Smooth muscle cell (in vitro differentiated cells): ENCODE results near the gene ACSM6. TPM values are rescaled to one million over a fixed set of nuclear protein-coding genes. Genes with fewer than 3 reads are reported as not detected.

ENCODE experiments used
- DNase-seq: peaks from one replicate; lab custom pipeline; 2025; ENCODE audit not compliant: unreplicated experiment; lab: John Stamatoyannopoulos, UW
- H2AFZ ChIP-seq: fragments of 200-600 bp; sonication (generic); 2 replicates; pipeline ENCODE4 v1.6.0; 2016; ENCODE audit warnings: antibody characterized with exemption, low read depth, mild to moderate bottlenecking
- H3F3A ChIP-seq: fragments of 200-600 bp; sonication (generic); 2 replicates; pipeline ENCODE4 v1.6.0; 2017; ENCODE audit warnings: antibody characterized with exemption, low read depth
- H3K27ac ChIP-seq: fragments of 200-600 bp; sonication (generic); 2 replicates; pipeline ENCODE4 v1.5.1; 2016; ENCODE audit warnings: low read depth, mild to moderate bottlenecking
- H3K27me3 ChIP-seq: fragments of 200-600 bp; sonication (generic); 2 replicates; pipeline ENCODE4 v1.6.1; 2016; ENCODE audit warnings: low read depth, mild to moderate bottlenecking
- H3K36me3 ChIP-seq: fragments of 200-600 bp; sonication (generic); 2 replicates; pipeline ENCODE4 v1.5.1; 2016; ENCODE audit warnings: low read depth
- H3K4me1 ChIP-seq: fragments of 200-600 bp; sonication (generic); 2 replicates; pipeline ENCODE4 v1.5.1; 2016; ENCODE audit warnings: low read depth
- H3K4me2 ChIP-seq: fragments of 200-600 bp; sonication (generic); 2 replicates; pipeline ENCODE4 v1.6.0; 2016; ENCODE audit warnings: mild to moderate bottlenecking
- H3K4me3 ChIP-seq: fragments of 200-600 bp; sonication (generic); 2 replicates; pipeline ENCODE4 v1.5.1; 2016; ENCODE audit warnings: mild to moderate bottlenecking
- H3K79me2 ChIP-seq: fragments of 200-600 bp; sonication (generic); 2 replicates; pipeline ENCODE4 v1.6.0; 2016; ENCODE audit warnings: low read depth, mild to moderate bottlenecking
- H3K9ac ChIP-seq: fragments of 200-600 bp; sonication (generic); 2 replicates; pipeline ENCODE4 v1.6.0; 2016; ENCODE audit warnings: low read depth
- H3K9me3 ChIP-seq: fragments of 200-600 bp; sonication (generic); replicated peaks from 2 replicates; pipeline ENCODE4 v1.5.1; 2016; ENCODE audit warnings: low read depth
- H4K20me1 ChIP-seq: fragments of 200-600 bp; sonication (generic); 2 replicates; pipeline ENCODE4 v1.6.0; 2016; ENCODE audit warnings: low read depth
- WGBS: methylation state at CpG from one replicate; pipeline ENCODE4 v1.1.7; 2016; ENCODE audit warnings: low lambda C conversion rate; 5-methylcytosine and 5-hydroxymethylcytosine counted together
- polyA plus RNA-seq: library from polyadenylated mRNA; unstranded; fragments of >200 nt; fragmentation: Nextera tagmentation; extraction: Ambion mirVana; gene quantifications from 2 replicates; pipeline ENCODE4 v1.2.1, GENCODE V29; 2016
- total RNA-seq: library from RNA; depleted of rRNA; stranded (reverse); fragments of >200 nt; gene quantifications from 2 replicates; pipeline ENCODE4 v1.2.3, GENCODE V29; 2014
- TF ChIP-seq, protein P1 (sequence below): fragments of 200-600 bp; sonication (generic); IDR thresholded peaks from 2 replicates; pipeline ENCODE4 v1.5.1; 2017; ENCODE audit warnings: borderline replicate concordance, mild to moderate bottlenecking, antibody characterized with exemption; ENCODE audit not compliant: insufficient read depth, poor library complexity, severe bottlenecking

ACSM6 gene
- total and polyA plus RNA-seq, 2 experiments from 2014 or later, result not detected

DNA sequence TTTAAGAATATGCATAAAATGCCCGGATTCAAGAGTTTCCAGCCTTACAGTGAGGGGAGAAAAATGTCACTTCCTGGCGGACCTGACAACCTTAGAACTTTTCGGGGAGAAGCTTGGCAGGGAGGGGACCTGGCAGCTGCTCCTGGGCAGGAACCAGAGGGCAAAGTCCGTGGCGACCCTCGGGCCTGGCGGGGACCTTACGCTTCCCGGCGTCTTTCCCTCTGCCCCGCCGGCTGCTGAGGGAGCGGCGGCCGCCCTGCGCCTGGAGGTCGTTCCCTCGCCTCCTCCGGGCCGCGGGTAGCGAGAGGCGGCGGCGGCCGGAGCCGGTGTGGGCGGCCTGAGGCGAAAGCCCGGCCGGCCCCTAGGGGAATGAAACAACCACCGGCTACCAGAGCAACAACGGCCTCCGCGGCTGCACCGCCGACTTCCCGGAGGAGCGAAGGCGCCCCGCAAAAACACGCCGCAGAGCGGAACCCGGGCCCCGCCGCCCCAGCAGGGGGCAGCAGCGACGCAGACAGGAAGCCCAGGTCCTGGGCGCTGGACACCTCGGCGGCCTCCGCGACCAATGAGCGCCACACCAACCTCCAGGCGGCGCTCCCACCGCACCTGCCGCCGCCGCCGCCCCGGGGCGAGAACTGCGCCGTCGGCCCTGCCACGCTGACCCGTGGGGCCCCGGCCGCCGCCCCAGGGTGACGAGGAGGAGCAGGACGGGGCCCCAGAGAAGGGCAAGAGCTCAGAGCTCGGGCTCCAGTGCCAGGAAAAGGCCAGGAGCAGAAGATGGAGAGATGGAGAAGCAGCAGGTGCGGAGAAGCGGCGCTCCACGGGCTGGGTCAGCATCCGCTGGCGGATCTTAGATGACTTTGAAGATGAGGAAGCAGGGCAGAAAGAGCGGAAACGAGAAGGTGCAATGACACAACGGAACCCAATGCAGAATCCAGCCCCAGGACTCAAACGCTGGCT is 10.5 kb upstream of the ACSM6 start:
- peak overlapping the region; percentile 79 for H3K9ac ChIP-seq
- WGBS, result 11% methylated on average over 73 of the region's 85 CpGs
- H3K4me2 ChIP-seq, result peak overlapping the region; percentile 92
- peak; percentile 52 for DNase-seq
- H3K4me3 ChIP-seq, result peak overlapping the region; percentile 86
- H3K36me3 ChIP-seq, result no peaks in the 10 kb centered on the region
- H3K9me3 ChIP-seq, result no peaks in the 10 kb centered on the region
- H3K79me2 ChIP-seq, result no peaks in the 10 kb centered on the region
- no peaks in the 10 kb centered on the region for H4K20me1 ChIP-seq
- no peaks in the 10 kb centered on the region for H3F3A ChIP-seq
- H3K4me1 ChIP-seq, result peaks cover 12% of the 10 kb centered on the region
- peak overlapping the region; percentile 97 for H2AFZ ChIP-seq
- TF ChIP-seq, protein P1, sequence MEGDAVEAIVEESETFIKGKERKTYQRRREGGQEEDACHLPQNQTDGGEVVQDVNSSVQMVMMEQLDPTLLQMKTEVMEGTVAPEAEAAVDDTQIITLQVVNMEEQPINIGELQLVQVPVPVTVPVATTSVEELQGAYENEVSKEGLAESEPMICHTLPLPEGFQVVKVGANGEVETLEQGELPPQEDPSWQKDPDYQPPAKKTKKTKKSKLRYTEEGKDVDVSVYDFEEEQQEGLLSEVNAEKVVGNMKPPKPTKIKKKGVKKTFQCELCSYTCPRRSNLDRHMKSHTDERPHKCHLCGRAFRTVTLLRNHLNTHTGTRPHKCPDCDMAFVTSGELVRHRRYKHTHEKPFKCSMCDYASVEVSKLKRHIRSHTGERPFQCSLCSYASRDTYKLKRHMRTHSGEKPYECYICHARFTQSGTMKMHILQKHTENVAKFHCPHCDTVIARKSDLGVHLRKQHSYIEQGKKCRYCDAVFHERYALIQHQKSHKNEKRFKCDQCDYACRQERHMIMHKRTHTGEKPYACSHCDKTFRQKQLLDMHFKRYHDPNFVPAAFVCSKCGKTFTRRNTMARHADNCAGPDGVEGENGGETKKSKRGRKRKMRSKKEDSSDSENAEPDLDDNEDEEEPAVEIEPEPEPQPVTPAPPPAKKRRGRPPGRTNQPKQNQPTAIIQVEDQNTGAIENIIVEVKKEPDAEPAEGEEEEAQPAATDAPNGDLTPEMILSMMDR, result peak; percentile 99
- H3K27me3 ChIP-seq, result no peaks in the 10 kb centered on the region
- H3K27ac ChIP-seq, result no peak overlapping the region

DNA sequence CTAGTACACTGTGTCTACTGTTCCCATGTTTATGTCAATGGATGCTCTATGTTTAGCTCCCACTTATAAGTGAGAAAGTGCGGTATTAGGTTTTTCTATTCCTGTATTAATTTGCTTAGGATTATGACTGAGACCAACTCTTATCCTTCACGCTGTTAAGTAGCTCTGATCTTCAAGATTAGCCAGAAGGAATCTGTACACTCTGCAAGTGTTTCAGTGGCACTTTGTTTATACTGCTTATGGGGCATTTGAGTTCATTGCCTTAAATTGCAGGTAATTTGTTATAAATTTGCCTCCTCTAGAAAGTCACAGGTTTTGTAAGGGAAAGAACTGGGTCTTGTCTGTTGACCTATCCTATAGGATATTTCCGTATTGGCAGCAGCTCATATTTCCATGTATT is 6.4 kb upstream of the ACSM6 start:
- TF ChIP-seq, protein P1, result no peak
- Histone ChIP-seq H3F3A (no peaks in the 10 kb centered on the region), H3K79me2 (no peaks in the 10 kb centered on the region), H3K36me3 (no peaks in the 10 kb centered on the region), H3K9me3 (no peaks in the 10 kb centered on the region), H3K4me1 (peaks cover 5% of the 10 kb centered on the region), H4K20me1 (no peaks in the 10 kb centered on the region), H3K27ac (no peak overlapping the region), H3K4me2 (no peak overlapping the region), H3K27me3 (no peaks in the 10 kb centered on the region), H3K9ac (no peak overlapping the region), H3K4me3 (no peak overlapping the region), H2AFZ (no peak overlapping the region)
- 95% methylated on average over 3 of the region's 3 CpGs for WGBS
- no peak for DNase-seq

DNA sequence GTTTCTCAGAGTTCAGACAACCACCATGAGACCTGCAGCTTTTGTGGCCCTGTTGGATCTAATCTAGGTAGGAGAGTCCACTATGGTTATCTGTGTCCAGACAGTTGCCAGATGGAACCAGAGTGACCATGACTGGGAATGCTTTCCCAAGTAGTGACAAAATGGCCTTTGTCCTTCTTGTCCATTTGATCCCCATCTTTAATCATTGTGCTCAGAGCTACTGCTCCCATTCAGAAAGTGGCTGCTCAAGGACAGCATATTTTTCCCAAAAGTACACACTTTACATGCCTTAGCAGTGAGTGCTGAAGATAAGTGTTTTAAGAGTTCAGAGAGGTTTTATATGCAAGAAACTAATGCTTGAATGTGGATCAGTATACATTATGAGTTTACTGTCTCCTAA is 5.4 kb upstream of the ACSM6 start:
- H3K4me3 ChIP-seq, result no peak overlapping the region
- H3K36me3 ChIP-seq, result no peaks in the 10 kb centered on the region
- no peaks in the 10 kb centered on the region for H3F3A ChIP-seq
- no peaks in the 10 kb centered on the region for H3K79me2 ChIP-seq
- H3K27ac ChIP-seq, result no peak overlapping the region
- no peak overlapping the region for H2AFZ ChIP-seq
- H3K27me3 ChIP-seq, result no peaks in the 10 kb centered on the region
- H3K9me3 ChIP-seq, result no peaks in the 10 kb centered on the region
- H3K4me1 ChIP-seq, result no peaks in the 10 kb centered on the region
- TF ChIP-seq, protein P1, result no peak
- H3K9ac ChIP-seq, result no peak overlapping the region
- no peaks in the 10 kb centered on the region for H4K20me1 ChIP-seq
- H3K4me2 ChIP-seq, result no peak overlapping the region
- DNase-seq, result no peak
